IgD-negative memory B cell (primary cell): ENCODE results near the gene EXOC4. TPM values are rescaled to one million over a fixed set of nuclear protein-coding genes. Genes with fewer than 3 reads are reported as not detected.
A peak's percentile ranks its signal among the peaks of the same experiment; 100 is the strongest.

Source experiments
- H3K27ac Mint-ChIP-seq, 3 donors: one replicate each; pipeline ENCODE4 v1.8.0; 2020 to 2022; ENCODE audit warnings: mild to moderate bottlenecking in 3 of 3, mixed read lengths in 3 of 3, moderate library complexity in 1 of 3
- H3K27me3 Mint-ChIP-seq: one replicate; pipeline ENCODE4 v1.8.0; 2021; ENCODE audit warnings: mixed read lengths
- H3K36me3 Mint-ChIP-seq: one replicate; pipeline ENCODE4 v1.8.0; 2020; ENCODE audit warnings: mild to moderate bottlenecking, mixed read lengths
- H3K4me1 Mint-ChIP-seq, 3 donors: one replicate each; pipeline ENCODE4 v1.8.0; 2020 to 2022; ENCODE audit warnings: mixed read lengths in 3 of 3, mild to moderate bottlenecking in 1 of 3
- H3K4me3 Mint-ChIP-seq, 4 donors: one replicate each; pipeline ENCODE4 v1.8.0; 2020 to 2022; ENCODE audit warnings: mild to moderate bottlenecking in 4 of 4, mixed read lengths in 4 of 4, moderate library complexity in 3 of 4
- H3K9me3 Mint-ChIP-seq, 3 donors: one replicate each; pipeline ENCODE4 v1.8.0; 2020 to 2021; ENCODE audit warnings: mixed read lengths in 3 of 3, mild to moderate bottlenecking in 1 of 3
- polyA plus RNA-seq: library from polyadenylated mRNA; unstranded; fragments of 300-500 nt; fragmentation: Illumina TruSeq; gene quantifications from one replicate; pipeline ENCODE4 v1.2.3, GENCODE V29; 2021

Gene EXOC4
- polyA plus RNA-seq, 1 donor from 2014 or later = 34.5 TPM

DNA sequence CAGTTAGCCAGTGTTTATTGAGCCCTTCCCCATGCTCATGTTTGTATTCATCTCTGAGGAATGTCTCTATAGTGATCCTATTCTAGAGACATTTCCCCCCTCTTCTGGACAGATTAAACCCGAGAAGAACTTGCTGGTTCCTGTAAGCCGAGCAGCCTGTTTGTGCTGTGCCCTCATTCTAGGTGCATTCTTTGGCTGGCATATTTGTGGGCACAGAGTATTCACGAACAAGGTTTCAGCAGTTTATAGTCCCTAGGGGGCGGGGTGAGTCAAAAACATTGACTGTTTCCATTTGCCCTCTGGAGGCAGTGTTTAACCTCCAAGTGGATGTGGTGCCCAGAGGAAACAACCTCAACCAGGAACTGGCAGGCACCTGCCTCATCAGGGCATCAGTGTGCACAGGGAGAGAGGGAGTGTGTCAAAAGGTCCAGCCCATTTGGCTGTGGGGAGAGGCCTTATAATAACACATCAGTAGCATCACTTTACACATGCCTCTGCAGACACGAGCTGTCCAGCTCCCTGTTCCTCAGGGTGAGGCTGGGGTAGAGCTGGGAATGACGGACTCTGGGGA lies 600.9 kb downstream of the EXOC4 start:
- H3K27ac Mint-ChIP-seq = peak overlapping the region in 1 of 3 donors; percentile 14
- H3K4me3 Mint-ChIP-seq = peak overlapping the region in 1 of 4 donors; percentile 10
- H3K27me3 Mint-ChIP-seq = no peaks in the 10 kb centered on the region
- H3K4me1 Mint-ChIP-seq = peaks cover 3 to 16% (median 14%) of the 10 kb centered on the region in 3 donors
- peaks cover 5% of the 10 kb centered on the region for H3K36me3 Mint-ChIP-seq
- H3K9me3 Mint-ChIP-seq = no peaks in the 10 kb centered on the region

DNA sequence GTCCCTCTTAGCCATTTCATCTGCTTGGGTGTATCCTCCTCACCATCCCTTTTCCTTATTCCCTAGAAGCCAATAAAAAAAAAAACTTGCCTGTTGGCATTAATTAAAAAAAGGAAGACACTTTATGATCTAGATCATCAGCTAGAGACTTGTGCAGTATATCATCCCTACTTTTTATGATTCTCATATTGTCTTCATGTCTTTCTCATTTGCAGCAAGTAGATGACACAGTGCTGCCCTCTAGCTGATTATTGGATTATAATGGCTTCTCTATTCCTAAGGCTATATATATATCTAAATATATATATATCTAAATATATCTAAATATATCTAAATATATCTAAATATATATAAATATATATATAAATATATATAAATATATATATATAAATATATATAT lies 601.9 kb downstream of the EXOC4 start:
- no peaks in the 10 kb centered on the region for H3K27me3 Mint-ChIP-seq
- H3K27ac Mint-ChIP-seq = no peak overlapping the region
- no peaks in the 10 kb centered on the region for H3K9me3 Mint-ChIP-seq
- no peak overlapping the region for H3K4me3 Mint-ChIP-seq
- peaks cover 5% of the 10 kb centered on the region for H3K36me3 Mint-ChIP-seq
- peaks cover 3 to 16% (median 14%) of the 10 kb centered on the region in 3 donors for H3K4me1 Mint-ChIP-seq

DNA sequence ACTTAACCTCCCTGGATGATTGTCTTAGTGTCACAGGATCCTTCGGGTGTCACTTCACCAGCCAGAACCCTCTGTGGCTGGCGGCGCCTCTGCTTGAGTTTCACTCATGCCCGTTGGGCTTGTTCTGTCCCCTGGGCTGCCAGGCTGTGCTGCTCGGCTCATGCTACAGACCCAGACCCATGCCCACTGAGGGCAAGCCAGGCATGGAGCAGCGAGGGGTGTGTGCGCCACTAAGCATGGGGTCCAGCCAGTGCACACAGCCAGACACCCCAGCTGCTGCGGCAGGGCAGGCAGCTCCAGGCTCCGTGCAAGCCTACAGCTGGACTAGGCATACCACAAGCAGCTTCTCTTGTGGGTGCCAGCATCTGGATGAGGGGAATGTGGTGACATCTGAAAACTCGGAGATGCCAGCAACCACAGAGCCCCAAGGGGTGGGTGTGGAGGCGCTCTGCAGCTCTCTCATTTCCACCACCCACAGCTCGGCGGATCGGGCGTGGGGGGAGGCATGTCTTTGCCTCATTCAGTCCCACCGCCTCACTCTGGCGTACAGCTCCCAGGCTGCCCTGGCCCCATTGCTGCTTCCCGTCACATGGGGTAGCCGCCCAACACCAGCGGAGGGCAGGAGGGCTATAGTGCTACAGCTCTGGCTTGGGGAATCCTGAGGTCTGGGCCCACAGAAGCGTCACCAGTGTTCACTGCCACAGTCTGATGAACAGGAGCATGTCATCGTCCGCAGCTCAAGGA lies 604.7 kb downstream of the EXOC4 start:
- no peaks in the 10 kb centered on the region for H3K27me3 Mint-ChIP-seq
- no peaks in the 10 kb centered on the region for H3K36me3 Mint-ChIP-seq
- H3K9me3 Mint-ChIP-seq = no peaks in the 10 kb centered on the region
- H3K4me3 Mint-ChIP-seq = no peak overlapping the region
- no peak overlapping the region for H3K27ac Mint-ChIP-seq
- peaks cover 3 to 13% (median 11%) of the 10 kb centered on the region in 3 donors for H3K4me1 Mint-ChIP-seq

DNA sequence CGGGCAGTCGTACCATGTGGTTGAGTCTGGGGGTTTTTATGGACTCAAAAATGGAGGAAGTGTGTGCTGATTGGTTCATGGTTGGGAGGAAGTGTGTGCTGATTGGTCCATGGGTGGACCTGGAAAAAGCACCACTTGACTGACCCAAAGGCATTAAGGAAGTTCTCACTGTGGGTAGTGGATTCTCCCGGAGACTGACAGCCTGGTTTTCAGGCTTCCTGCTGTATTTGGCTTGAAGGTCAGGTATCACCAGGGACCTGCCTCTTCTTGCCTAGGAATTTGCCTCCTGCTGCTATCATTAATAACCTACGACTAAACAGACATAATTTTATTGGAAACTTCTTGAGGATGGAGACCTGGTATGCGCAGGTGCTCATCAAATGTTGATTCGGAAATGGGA lies 605.4 kb downstream of the EXOC4 start:
- no peaks in the 10 kb centered on the region for H3K9me3 Mint-ChIP-seq
- H3K4me1 Mint-ChIP-seq = peaks cover 0 to 6% (median 6%) of the 10 kb centered on the region in 3 donors
- no peaks in the 10 kb centered on the region for H3K27me3 Mint-ChIP-seq
- H3K27ac Mint-ChIP-seq = no peak overlapping the region
- no peaks in the 10 kb centered on the region for H3K36me3 Mint-ChIP-seq
- H3K4me3 Mint-ChIP-seq = no peak overlapping the region

DNA sequence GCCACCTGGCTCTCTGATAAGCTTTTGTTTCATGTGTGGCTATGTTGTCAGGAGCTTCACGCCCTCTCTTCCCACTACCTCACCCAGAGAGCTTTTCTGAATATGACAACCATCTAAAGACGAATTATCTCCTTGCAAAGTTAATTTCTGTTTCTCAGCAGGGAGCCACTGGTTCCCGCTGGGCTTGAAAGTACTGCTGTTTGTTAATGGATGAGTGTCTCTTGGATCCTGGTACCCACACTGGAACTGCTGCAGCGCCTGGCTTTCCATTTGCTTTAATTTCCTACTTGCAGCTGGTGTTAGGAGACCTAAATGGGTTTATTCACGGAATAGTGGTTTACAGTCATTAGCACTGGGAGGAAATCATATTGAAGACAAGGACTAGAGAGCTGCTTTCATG lies 606.4 kb downstream of the EXOC4 start:
- peak overlapping the region in 1 of 3 donors; percentile 3 for H3K27ac Mint-ChIP-seq
- no peaks in the 10 kb centered on the region for H3K9me3 Mint-ChIP-seq
- no peaks in the 10 kb centered on the region for H3K4me1 Mint-ChIP-seq
- no peaks in the 10 kb centered on the region for H3K36me3 Mint-ChIP-seq
- no peak overlapping the region for H3K4me3 Mint-ChIP-seq
- no peaks in the 10 kb centered on the region for H3K27me3 Mint-ChIP-seq

DNA sequence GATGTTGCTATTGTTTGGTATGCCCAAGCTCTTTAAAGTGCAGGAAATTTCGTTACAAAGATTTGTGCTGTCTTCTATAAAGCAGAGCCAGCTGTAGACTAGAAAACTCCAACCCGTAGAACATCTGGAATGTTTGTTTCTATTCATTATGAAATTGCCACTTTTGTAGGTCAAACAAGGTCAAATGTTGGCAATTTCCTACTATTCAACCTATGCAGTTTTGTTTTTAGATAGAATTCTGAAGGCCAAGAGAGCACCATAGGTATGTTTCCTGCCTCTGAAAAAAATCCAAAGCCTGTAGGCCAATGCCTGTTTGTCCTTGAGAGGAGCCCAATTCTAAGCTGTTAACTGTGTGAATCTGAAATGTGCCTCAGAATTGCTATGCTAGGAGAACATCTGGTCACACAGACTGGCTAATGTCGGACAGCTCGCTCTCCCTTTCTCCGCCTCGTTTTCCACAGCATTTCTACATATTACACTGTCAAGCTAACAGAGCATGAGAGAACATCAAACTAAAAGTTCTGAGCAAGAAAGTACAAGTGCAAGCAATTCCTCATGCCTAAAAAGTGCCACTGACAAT lies 607.1 kb downstream of the EXOC4 start:
- H3K27ac Mint-ChIP-seq = no peak overlapping the region
- H3K9me3 Mint-ChIP-seq = no peaks in the 10 kb centered on the region
- H3K27me3 Mint-ChIP-seq = no peaks in the 10 kb centered on the region
- no peaks in the 10 kb centered on the region for H3K4me1 Mint-ChIP-seq
- no peaks in the 10 kb centered on the region for H3K36me3 Mint-ChIP-seq
- no peak overlapping the region for H3K4me3 Mint-ChIP-seq

DNA sequence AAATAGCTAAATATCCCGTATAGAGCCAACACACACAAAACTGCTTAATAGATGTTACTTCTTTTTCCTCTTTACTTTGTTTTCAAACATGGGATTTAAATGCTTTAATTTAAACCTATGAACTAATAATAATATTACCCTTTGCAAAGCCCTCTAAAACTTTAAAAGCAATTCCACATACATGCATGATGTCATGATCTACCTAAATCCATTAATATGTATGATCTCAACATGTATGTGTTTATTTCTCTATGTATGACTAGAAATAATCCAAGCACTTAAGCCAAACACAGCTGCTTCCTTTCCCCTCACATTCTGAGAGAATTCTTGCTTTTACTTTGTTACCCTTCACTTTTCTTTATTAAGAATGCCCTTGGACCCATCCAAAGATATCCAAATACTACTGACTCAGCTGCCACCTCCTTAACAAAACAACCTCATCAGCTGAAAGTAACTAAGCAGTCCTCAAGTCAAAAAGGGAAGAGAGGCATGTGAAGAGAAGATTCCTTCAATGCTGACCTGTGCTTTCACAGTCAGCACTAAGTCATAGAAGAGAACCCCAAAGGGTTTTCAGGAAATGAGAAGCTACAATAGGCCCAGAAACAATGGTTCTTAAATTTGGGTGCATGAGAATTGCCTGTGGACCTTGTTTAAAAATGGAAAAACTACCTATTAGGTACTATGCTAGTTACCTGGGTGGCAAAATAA lies 607.9 kb downstream of the EXOC4 start:
- Mint-ChIP-seq H3K4me3 (no peak overlapping the region), H3K27me3 (no peaks in the 10 kb centered on the region), H3K27ac (peak overlapping the region in 1 of 3 donors; percentile 36), H3K9me3 (no peaks in the 10 kb centered on the region), H3K36me3 (peaks cover 4% of the 10 kb centered on the region), H3K4me1 (peaks cover 0 to 4% (median 0%) of the 10 kb centered on the region in 3 donors)

DNA sequence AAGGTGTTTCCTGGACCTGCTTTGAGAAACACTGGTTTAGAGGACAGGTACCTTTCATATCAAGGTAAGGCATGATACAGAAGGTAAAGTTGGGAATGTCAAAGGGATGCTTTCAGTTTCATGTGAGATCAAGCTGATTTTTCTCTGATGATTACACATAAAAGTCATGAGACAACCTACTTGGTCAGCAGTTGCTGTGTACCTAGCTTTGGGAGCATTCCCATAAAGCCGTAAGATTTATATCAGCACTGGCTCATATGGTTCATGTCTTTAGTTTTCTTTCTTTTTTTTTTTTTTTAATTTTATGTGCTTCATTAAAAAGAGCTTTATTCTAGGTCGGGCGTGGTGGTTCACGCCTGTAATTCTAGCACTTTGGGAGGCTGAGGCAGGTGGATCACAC lies 609.0 kb downstream of the EXOC4 start:
- H3K4me1 Mint-ChIP-seq = peaks cover 0 to 4% (median 0%) of the 10 kb centered on the region in 3 donors
- no peaks in the 10 kb centered on the region for H3K27me3 Mint-ChIP-seq
- H3K4me3 Mint-ChIP-seq = no peak overlapping the region
- H3K27ac Mint-ChIP-seq = no peak overlapping the region
- peaks cover 4% of the 10 kb centered on the region for H3K36me3 Mint-ChIP-seq
- no peaks in the 10 kb centered on the region for H3K9me3 Mint-ChIP-seq

DNA sequence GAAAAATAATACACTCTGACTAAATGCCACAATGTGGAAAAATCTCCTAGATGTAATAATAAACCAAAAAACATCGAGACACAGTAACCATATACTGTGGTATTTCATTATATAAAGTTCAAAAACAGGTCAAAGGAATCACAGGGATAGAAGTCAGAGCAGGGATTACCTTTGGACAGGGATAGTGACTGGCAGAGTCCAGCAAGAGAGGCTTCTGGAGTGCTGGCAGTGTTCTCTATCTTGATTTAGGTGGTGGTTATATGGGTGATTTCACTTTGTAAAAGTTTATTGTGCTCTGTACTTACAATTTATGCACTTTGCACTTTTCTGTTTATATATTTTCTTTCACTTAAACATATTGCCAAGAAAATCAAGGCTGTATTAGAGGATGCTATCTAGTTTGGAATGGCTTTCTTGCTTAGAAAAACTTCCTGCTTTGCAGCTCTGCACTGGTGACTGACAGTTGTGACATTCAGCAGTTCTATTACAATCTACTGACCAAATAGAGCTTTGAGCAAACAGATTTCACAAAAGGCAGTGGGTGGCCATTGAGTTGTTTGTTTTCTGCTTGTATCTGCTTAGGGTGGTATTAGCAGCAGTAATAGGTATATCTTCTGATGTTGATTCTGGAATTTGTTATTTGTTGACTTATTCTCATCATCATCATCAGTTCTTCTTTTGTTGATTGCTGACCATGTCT lies 610.6 kb downstream of the EXOC4 start:
- Mint-ChIP-seq H3K4me3 (no peak overlapping the region), H3K27me3 (no peaks in the 10 kb centered on the region), H3K36me3 (peaks cover 6% of the 10 kb centered on the region), H3K27ac (no peak overlapping the region), H3K4me1 (peaks cover 0 to 4% (median 0%) of the 10 kb centered on the region in 3 donors), H3K9me3 (no peaks in the 10 kb centered on the region)

DNA sequence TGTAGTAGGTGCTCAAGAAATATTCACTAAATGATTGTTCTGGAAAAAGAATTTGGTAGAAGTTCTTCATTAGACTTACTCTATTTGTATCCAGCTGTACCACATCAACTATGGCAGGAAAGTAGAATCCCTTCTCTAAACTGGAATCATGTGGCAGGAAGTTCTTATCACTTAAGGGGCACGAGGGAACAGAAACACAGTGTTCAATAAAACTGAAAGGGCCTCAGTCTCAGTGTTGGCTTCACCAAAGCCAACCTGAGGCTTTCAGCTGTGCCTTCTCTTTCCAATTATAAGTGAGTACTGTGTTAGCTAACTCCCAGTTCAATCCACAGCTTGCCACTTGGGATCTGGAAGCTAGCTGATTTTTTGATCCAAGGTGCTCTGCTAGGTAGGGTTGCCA lies 616.7 kb downstream of the EXOC4 start:
- Mint-ChIP-seq H3K9me3 (no peaks in the 10 kb centered on the region), H3K27ac (no peak overlapping the region), H3K4me1 (peaks cover 0 to 6% (median 0%) of the 10 kb centered on the region in 3 donors), H3K4me3 (no peak overlapping the region), H3K27me3 (no peaks in the 10 kb centered on the region), H3K36me3 (peaks cover 10% of the 10 kb centered on the region)

DNA sequence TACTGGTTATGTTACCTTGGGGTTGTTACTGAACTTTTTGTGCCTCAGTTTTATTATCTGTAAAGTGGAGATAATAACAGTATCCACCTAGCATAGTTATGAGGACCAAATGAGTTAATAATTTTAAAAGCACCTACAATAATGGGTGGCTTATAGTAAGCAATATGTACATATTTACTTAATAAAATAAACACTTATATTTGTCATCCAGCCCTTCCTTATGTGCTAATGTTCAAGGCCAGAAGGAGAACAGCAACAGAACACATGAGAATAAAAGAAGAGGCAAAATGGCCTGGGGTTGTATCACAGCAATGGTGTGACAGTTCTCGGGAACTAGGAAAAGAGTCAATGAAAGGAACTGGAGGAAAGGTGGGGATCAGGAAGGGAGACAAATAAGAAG lies 618.9 kb downstream of the EXOC4 start:
- peaks cover 0 to 2% (median 0%) of the 10 kb centered on the region in 3 donors for H3K4me1 Mint-ChIP-seq
- H3K27me3 Mint-ChIP-seq = no peaks in the 10 kb centered on the region
- H3K4me3 Mint-ChIP-seq = no peak overlapping the region
- H3K9me3 Mint-ChIP-seq = no peaks in the 10 kb centered on the region
- peaks cover 6% of the 10 kb centered on the region for H3K36me3 Mint-ChIP-seq
- no peak overlapping the region for H3K27ac Mint-ChIP-seq

DNA sequence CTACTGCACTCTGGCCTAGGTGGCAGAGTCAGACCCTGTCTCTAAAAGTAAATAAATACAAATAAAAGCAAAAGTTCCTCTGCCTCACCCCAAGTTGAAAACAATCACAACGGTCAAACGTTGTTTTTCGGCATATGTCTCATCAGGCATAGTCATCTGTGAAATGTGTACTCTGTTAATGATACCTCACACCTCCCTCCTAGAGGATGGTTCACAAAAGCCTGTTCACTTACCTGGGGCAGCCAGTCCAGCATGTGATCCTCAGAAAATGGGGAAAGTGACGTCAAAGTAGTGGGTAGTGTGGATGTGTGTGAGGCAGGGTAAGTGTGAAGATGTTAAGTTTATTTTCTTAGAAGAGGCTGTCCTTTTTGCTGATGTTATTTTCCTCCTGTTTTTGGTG lies 620.3 kb downstream of the EXOC4 start:
- H3K4me3 Mint-ChIP-seq = no peak overlapping the region
- peaks cover 0 to 2% (median 0%) of the 10 kb centered on the region in 3 donors for H3K4me1 Mint-ChIP-seq
- peaks cover 0 to 1% (median 0%) of the 10 kb centered on the region in 3 donors for H3K9me3 Mint-ChIP-seq
- peaks cover 3% of the 10 kb centered on the region for H3K36me3 Mint-ChIP-seq
- H3K27ac Mint-ChIP-seq = peak overlapping the region in 1 of 3 donors; percentile 23
- no peaks in the 10 kb centered on the region for H3K27me3 Mint-ChIP-seq

DNA sequence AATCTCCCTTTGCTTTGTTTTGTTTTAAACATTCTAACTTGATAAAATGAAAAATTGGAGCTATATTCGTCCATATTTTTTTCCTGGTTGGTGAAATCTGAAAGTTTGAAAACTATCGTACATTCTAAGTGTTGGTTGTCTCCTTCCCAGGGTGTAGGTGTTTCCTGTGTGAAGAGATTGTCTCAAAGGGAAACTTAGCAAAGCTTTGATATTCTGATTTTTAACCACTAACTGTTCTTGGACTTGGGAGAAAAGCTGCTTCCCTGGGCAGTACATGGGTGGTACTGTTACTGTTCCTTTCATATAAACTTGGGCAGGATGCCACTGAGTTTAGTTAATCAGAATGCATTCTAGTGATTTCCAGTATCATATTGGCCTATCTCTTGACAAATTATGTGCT lies 620.8 kb downstream of the EXOC4 start:
- H3K4me1 Mint-ChIP-seq = peaks cover 0 to 2% (median 0%) of the 10 kb centered on the region in 3 donors
- peaks cover 3% of the 10 kb centered on the region for H3K36me3 Mint-ChIP-seq
- peaks cover 0 to 1% (median 0%) of the 10 kb centered on the region in 3 donors for H3K9me3 Mint-ChIP-seq
- no peak overlapping the region for H3K4me3 Mint-ChIP-seq
- H3K27ac Mint-ChIP-seq = peak overlapping the region in 1 of 3 donors; percentile 23
- H3K27me3 Mint-ChIP-seq = no peaks in the 10 kb centered on the region

DNA sequence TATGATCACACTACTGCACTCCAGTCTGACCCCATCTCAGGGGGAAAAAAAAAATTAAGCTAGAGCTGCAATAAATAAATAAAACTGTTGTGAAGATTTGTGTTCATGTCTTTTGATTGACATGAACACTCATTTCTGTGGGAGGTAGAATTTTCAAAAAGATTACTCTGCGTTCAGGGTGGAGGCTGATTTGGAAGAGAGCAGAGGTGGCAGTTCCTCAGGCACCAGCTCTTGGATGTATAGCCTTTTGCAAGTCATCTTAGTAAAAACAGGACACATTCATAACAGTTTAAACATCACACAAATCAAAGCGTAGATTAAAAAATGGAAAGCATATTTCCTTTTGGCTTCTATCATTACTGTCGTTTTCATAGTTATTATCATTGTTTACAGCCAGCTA lies 630.7 kb downstream of the EXOC4 start:
- Mint-ChIP-seq H3K27ac (no peak overlapping the region), H3K4me1 (peaks cover 0 to 1% (median 0%) of the 10 kb centered on the region in 3 donors), H3K27me3 (no peaks in the 10 kb centered on the region), H3K36me3 (peaks cover under 1% of the 10 kb centered on the region), H3K4me3 (no peak overlapping the region), H3K9me3 (peaks cover 0 to 3% (median 0%) of the 10 kb centered on the region in 3 donors)
